AG08395 (cell line): ENCODE data around the gene SLIT1.

Experiments
- DNase-seq: peaks from one replicate; pipeline ENCODE4 v3.0.0; 2012; ENCODE audit warnings: mixed read lengths, low spot score

The SLIT1 gene

DNA sequence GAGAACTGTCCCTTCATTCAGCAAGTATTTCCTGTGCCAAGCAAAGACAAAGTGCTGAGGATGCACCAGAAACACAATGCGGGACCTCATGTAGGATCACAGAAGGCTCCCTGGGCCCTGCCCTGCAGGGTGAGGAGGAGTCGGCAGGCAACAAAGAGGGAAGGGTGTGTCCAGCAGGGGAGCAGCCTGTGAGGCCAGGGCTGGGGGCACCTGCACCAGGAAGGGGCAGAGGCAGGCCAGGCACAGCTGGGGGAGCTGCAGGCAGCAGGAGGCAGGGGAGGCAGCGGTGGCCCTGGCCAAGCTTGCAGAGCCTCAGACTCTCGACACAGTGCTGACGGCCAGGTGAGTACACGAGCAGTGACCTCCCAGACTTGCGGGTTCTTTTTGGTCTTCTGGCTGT lies 123.3 kb downstream of the SLIT1 start:
- DNase-seq: no peak

GRCh38 chr10:97062046-97062445 lies 123.7 kb downstream of the SLIT1 start:
- DNase-seq: no peak

DNA sequence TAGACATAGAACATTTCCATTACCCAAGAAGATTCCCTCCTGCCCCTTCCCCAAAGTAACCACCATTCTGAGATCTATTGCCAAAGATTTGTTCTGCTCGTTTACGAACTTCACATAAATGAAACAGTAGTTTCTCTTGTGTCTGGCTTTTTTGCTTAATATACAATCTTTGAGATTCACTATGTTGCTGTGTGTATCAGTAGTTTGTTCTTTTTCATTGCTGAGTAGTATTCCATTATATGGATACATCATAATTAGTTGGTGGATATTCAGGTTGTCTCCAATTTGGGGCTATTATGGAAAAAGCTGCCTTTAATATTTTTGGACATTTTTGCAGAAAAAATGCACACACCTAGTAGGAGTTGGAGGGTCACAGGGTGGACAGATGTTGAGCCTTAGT lies 124.3 kb downstream of the SLIT1 start:
- DNase-seq: no peak

DNA sequence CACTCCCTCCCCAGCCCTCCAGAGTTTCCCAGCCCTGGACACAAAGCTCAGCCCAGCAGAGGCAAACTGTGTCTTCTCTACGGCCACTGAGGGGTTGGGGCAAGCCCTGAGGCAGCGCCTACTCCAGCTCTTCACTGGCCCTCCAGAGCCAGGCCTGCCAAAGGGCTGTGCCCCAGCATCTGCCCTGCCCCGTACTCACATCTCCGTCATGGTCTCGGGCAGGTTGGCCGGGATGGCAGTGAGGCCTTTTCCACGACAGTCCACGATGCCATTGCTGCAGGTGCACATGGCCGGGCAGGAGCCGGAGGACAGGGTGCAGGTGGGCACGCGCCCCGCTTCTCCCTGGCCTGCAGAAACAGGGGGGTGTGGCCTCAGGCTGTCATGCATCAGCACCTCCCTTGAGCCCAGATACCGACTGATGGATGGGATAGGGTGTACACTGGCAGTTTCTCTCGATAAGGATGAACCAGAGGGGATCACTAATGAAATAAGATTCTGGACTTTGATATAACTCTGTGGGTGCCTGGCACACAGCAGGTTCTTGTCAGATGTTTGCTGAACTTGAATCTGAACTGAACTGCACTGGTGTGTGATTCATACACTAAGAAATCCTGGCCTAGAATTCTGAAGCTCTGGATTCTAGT lies 125.2 kb downstream of the SLIT1 start:
- DNase-seq: no peak

DNA sequence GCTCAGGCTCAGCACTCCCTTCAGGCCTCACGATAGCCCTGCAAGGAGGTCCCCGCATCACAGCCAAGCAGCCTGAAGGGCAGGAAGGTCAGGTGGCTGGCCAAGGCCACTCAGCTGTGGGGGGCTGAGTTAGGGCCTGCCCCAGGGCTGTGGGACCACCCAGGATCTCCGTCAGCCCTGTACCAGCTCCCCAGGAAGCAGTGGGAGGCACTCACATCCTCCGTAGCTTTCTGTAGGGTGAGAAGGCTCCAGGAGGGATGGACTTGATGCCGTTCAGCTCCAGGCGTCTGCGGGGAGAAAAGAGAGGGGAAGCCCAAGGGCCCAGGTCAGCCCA lies 125.9 kb downstream of the SLIT1 start:
- no peak for DNase-seq

DNA sequence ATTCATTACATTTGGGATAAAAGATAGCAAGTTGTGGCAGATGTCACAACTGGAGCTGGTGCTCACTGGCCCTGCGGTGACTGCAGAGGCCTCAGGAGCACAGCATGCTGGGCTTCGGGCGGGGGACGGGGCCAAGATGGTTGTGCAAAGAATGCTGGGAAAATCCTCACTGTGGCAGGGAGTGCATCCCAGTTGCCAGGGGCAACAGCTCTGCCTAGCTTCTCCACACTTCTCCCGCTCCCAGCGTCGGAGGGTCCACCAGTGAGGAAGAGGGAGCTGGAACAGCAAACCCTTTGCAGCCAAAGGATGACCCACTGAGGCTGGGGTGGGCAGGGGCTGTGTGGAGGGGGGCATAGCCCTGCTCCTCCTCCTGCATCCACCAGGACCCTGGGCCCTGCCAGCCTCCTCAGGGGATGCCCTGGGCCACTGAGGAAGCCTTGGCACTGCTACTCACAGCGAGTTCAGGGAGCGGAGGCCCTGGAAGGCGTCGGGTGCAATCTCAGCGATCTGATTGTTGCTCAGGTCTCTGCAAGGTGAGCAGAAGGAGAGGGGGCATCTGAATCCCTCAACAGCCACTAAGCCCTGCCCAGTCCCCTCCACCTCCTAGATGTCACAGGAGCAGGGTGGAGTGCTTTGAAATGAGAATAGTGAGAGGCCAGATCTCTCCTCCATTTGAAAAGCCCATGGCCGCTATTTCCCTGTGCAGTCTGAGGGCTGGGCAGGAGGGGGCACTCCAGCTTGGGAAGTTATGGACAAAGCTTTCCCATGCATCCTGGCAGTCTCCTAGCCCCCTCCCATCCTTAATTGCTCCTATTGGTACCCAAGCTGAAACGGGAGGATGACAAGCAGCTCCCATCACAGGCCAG lies 126.5 kb downstream of the SLIT1 start:
- DNase-seq: no peak

DNA sequence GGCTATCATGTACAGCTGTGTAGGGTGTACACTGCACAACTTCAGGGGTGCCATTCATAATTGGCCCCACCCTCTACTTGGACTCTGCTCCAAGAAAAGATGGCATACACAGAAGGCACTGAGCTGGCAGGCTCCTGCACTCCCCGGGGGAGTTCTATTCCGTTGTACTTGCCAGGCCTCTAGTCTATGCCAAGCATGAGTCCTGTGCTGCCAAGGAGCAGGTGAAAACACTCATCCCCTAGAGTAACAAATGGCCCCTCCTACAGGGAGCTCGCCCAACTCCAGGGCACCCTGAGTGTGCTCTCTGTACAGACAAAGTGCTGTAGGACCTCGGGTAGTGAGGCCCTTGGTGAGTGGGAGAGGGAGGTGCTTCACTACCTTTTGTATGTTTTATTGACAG lies 127.2 kb downstream of the SLIT1 start:
- DNase-seq: no peak

DNA sequence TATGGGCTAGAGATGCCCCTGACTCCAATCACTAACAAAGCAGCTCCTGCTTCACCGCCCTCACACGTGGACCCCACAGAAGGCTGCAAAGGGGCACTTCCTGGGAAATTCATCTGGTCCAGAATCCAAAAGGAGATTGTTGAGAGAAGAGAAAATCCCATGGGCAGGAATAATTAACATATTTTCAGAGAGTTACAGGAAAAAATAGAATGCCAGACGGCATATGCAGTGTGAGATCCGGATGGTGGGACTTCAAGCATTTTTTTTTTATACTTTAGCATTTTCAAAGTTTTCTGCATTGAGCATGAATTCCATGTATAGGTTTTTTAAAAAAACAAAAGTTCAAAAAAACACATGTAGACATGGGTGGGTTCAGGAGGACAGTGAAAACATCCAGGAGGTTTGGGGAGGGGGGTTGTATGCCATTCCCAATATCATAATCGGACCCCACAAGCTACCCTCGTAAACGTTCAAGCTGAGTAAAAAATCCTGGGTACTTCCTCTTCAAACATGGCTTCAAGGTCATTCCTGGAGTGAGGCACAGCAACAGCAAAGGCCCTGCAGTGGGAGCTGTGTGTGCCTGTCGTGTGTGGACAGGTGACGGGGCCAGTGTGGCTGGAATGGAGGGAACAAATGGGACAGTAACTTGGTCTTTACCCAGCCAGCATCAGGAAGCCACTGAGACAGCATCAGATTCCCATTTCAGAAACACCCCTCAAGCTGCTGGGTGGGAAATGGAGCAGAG lies 128.1 kb downstream of the SLIT1 start:
- DNase-seq: no peak

- no peak for DNase-seq
Observed at GRCh38 chr10:97056003-97056630, 129.6 kb downstream of the SLIT1 start.

DNA sequence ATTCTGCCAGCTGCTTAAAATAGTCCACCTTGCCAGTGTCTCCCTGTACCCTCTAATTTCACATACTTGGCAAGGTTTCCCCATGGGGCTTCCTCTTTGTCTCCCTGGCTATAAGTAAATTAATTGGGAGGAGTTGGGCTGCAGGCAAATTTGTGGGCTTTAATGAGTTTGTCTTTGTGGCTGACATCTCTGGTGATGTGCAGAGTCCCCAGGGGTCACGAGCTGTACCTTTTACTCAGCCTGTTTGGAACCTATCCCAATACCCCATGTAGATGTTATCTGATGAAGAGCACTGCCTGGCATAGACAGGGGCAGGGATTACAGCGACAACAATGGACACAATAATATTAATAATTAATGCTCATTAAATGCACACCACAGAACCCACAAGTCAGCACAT lies 132.5 kb downstream of the SLIT1 start:
- DNase-seq: no peak

DNA sequence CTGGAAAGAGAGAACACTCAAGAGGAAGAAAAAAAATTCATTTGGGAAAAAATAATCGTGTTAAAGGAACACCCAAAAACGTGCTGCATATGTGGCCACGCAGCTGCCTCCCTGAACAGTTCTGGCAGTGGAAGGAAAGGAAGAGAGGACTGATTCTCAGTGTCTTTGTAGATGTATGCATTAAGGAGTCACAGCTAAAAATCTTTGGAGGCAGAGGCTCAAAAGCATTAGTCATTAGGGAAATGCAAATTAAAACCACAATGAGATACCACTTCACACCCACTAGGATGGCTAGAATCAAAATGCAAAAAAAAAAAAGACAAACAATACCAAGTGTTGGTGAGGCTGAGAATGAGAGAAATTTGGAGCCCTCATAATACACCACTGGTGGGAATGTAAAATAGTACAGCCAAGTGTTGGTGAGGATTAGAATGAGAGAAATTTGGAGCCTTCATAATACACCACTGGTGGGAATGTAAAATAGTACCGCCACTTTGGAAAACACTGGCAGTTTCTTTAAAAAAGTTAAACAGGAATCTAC lies 134.7 kb downstream of the SLIT1 start:
- DNase-seq: no peak

DNA sequence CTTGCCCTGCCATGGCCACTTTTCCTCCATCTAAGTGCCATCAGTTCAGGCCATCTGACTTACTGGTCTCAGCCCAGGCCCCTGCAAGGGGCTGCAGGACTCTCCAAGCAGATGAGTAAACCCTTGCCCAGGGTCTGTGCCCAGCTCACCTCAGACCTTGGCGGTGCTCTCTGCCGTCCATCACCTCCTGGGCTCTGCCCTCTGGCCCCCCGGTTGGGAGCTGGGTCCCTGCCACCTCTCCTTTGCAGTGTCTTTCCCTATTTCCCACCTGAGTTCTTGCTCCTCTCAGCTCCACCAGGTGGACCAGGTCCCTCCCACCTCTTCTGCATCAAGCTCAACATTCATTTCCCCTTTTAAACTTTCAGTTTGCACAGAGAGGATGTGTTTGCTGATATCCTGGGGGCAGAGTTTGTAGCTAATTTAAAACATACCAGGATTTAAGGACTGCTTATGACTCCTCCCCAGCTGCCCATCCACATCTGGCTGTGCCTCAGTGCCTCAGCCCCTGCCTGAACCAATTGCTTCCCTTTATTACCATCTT lies 135.5 kb downstream of the SLIT1 start:
- DNase-seq: no peak

GRCh38 chr10:97049670-97050069 lies 136.1 kb downstream of the SLIT1 start:
- DNase-seq: no peak

DNA sequence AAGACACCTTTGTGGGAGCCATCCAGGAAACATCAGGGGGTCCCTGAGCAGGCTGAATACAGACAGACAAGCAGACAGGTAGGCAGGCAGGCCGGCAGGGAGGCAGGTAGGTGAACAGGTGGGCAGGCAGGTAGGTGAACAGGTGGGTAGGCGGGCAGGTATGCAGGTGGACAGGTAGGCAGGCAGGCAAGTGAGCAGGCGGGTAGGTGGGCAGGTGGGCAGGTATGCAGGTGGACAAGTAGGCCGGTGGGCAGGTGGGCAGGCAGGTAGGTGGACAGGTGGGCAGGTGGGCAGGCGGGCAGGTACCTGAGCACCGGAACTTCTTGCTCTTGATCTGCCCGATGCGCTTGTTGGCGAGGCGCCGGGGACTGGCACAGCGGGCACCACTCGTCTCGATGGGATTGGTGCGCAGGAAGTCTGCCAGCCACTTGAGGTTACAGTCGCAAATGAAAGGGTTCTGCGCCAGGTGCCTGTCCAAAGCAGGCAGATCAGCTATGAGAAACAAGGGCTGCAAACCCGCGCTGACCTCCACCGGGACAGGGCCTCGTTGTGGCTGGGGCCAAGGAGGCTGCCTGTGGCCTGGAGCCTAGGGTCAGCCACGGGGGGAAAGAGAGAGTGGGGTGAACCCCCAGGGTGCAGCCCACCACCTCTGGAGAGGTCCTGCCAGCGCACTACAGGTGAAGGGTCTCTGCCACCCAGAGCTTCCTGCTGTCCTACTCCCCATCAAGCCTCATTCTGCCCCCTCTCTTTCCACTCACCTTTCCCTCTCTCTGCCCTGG lies 136.9 kb downstream of the SLIT1 start:
- DNase-seq: no peak

- no peak for DNase-seq
Observed at GRCh38 chr10:97047788-97048187, 138.0 kb downstream of the SLIT1 start.

GRCh38 chr10:97047083-97047736 lies 138.5 kb downstream of the SLIT1 start:
- no peak for DNase-seq

DNA sequence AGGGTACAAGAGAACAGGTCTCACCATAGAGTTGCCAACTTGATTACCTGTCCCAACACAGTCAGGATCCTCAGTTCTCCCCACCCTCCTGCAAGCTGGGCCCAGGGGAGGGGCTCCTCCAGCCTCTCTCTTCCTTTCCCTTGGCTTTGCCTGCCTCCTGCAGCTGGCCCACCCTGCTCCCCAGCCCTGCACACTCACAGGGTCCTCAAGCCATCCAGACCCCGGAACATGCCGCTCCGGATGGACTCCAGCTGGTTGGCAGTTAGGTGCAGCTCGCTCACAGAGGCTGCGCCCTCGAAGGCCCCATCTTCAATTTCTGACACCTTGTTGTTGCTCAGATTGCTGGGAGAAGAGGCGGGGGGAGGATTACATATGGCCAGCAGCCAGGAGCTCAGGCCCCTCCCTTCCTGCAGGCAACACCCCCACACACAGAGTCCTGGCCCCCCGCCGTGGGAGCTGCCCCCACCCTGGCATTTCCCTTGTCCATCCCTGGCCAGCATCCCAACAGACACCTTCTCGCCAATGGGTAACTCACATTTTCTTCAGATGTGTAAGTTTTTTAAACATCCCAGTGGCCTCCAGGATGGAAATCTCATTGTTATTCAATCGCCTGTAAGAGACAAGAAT lies 139.2 kb downstream of the SLIT1 start:
- DNase-seq: no peak

GRCh38 chr10:97043563-97043855 lies 142.2 kb downstream of the SLIT1 start:
- DNase-seq: no peak

GRCh38 chr10:97042716-97043562 lies 142.8 kb downstream of the SLIT1 start:
- DNase-seq: no peak

DNA sequence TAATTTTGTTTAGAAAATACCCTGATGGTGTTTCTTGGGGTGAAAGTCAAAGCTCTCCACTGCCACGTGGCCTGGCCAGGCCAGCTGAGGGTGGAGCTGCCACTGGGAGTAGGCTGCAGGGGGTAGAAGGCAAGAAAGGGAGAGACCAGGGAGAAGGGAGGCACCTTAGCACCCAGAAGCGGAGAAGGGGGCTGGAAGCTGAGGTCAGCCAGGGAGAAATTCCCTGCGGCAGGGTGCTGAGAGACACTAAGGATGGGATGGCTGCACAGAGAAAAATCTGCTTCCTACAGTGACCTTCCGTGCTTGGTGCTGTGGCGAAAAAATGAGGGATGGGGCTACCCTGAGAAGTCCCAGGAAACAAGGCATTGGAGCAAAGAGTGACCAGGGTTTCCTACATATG lies 143.7 kb downstream of the SLIT1 start:
- DNase-seq: no peak
